Panc1 (cell line): ENCODE data around the gene CD4.

Experiments used
- TCF7L2 ChIP-seq: IDR thresholded peaks from 2 replicates; pipeline ENCODE4 v1.6.1; 2011; ENCODE audit warnings: mild to moderate bottlenecking, low read depth, low read length, inconsistent platforms
- TF ChIP-seq, protein P1 (sequence below): fragments of 450-650 bp; IDR thresholded peaks from 2 replicates; pipeline ENCODE4 v1.5.1; 2017; ENCODE audit warnings: mild to moderate bottlenecking
- TF ChIP-seq, protein P2 (sequence below), 2 experiments: IDR thresholded peaks; 2 replicates each; pipeline ENCODE4 v1.6.1; 2011 to 2012; ENCODE audit warnings: low read depth in 2 of 2, control low read depth in 1 of 2, low read length in 1 of 2, mild to moderate bottlenecking in 1 of 2, moderate library complexity in 1 of 2; ENCODE audit not compliant: insufficient read depth in 1 of 2

DNA sequence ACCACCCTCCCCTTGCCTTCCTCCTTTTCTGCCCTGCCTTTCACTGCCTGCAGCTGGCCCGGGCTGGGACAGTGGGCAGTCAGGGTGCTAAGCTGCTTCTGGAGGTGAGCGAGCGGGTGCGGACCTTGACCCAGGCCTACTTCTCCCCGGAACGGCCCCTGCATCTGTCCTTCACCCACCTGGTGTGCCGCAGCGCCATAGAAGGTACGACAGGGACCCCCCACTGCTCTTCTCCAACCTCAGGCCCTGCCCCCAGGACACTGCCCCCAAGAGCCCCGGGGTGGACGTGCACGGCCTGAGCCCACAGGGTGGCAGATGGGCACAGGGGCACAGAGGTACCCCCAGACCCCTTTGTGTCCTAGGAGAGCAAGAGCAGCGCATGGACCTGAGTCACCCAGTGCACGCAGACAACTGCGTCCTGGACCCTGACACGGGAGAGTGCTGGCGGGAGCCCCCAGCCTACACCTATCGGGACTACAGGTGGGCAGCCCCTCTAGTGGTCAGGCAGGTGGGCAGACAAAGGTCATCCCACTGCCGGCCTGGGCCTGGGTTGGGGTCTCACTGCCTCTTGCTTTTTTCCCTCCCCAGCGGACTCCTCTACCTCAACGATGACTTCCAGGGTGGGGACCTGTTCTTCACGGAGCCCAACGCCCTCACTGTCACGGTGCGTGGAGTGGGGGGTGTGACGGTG, 48.2 kb downstream of the CD4 start:
- TF ChIP-seq, protein P1, sequence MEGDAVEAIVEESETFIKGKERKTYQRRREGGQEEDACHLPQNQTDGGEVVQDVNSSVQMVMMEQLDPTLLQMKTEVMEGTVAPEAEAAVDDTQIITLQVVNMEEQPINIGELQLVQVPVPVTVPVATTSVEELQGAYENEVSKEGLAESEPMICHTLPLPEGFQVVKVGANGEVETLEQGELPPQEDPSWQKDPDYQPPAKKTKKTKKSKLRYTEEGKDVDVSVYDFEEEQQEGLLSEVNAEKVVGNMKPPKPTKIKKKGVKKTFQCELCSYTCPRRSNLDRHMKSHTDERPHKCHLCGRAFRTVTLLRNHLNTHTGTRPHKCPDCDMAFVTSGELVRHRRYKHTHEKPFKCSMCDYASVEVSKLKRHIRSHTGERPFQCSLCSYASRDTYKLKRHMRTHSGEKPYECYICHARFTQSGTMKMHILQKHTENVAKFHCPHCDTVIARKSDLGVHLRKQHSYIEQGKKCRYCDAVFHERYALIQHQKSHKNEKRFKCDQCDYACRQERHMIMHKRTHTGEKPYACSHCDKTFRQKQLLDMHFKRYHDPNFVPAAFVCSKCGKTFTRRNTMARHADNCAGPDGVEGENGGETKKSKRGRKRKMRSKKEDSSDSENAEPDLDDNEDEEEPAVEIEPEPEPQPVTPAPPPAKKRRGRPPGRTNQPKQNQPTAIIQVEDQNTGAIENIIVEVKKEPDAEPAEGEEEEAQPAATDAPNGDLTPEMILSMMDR: no peak
- TF ChIP-seq TCF7L2: no peak
- TF ChIP-seq, protein P2, sequence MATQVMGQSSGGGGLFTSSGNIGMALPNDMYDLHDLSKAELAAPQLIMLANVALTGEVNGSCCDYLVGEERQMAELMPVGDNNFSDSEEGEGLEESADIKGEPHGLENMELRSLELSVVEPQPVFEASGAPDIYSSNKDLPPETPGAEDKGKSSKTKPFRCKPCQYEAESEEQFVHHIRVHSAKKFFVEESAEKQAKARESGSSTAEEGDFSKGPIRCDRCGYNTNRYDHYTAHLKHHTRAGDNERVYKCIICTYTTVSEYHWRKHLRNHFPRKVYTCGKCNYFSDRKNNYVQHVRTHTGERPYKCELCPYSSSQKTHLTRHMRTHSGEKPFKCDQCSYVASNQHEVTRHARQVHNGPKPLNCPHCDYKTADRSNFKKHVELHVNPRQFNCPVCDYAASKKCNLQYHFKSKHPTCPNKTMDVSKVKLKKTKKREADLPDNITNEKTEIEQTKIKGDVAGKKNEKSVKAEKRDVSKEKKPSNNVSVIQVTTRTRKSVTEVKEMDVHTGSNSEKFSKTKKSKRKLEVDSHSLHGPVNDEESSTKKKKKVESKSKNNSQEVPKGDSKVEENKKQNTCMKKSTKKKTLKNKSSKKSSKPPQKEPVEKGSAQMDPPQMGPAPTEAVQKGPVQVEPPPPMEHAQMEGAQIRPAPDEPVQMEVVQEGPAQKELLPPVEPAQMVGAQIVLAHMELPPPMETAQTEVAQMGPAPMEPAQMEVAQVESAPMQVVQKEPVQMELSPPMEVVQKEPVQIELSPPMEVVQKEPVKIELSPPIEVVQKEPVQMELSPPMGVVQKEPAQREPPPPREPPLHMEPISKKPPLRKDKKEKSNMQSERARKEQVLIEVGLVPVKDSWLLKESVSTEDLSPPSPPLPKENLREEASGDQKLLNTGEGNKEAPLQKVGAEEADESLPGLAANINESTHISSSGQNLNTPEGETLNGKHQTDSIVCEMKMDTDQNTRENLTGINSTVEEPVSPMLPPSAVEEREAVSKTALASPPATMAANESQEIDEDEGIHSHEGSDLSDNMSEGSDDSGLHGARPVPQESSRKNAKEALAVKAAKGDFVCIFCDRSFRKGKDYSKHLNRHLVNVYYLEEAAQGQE (IDR thresholded peaks at IDR 0.05; ENCODE audit: insufficient read depth in 1 of 2, low read depth in 2 of 2, low read length in 1 of 2): no peak
